HCT116 (cell line): ENCODE measurements around the gene RIMBP2. TPM values are rescaled to one million over a fixed set of nuclear protein-coding genes. Genes with fewer than 3 reads are reported as not detected.

Source experiments
- ATAC-seq: fragments of 200-7000 bp; cut with Tn5 transposase; 2 replicates; pipeline ENCODE4 v1.9.1; 2020; ENCODE audit warnings: mild to moderate bottlenecking, moderate library complexity
- BruUV-seq: library from RNA; stranded (reverse); fragments of 400-500 nt; replicated peaks from 2 replicates; lab custom pipeline; 2021; lab: Mats Ljungman, UMichigan
- CTCF ChIA-PET: fragments of 300-600 bp; sonication (Branson Sonifier 250); formaldehyde crosslinking; loops from one replicate; lab custom pipeline; 2021; ENCODE audit warnings: antibody characterized with exemption; lab: Charles Lee
- POLR2A ChIA-PET: fragments of 300-600, 350-600 bp; sonication (Branson Sonifier 250); formaldehyde crosslinking; loops from one replicate; lab custom pipeline; 2021; ENCODE audit warnings: antibody characterized with exemption; lab: Charles Lee
- RAD21 ChIA-PET, 2 experiments: fragments of 300-600 bp; sonication (Branson Sonifier 250); formaldehyde crosslinking; loops; one replicate each; lab custom pipeline; 2023; ENCODE audit warnings: low total read pairs in 2 of 2; ENCODE audit not compliant: uncharacterized antibody in 2 of 2, unreplicated experiment in 2 of 2, low non-redundant PET in 1 of 2; lab: Charles Lee
- DNase-seq: peaks from one replicate; pipeline ENCODE4 v3.0.0-alpha.2; 2010; ENCODE audit warnings: low read depth, low spot score
- H2AFZ ChIP-seq: fragments of 200-600 bp; shearing (Covaris generic), sonication (generic); 2 replicates; pipeline ENCODE4 v1.6.1; 2017; ENCODE audit warnings: low read depth, mixed run types, mixed read lengths, antibody characterized with exemption, low read length; ENCODE audit not compliant: poor library complexity, severe bottlenecking
- H3K27ac ChIP-seq: 2 replicates; pipeline ENCODE4 v1.5.1; 2012; ENCODE audit warnings: low read depth, low read length
- H3K27me3 ChIP-seq: fragments of 200-600 bp; sonication (generic); 2 replicates; pipeline ENCODE4 v1.6.1; 2016; ENCODE audit warnings: mixed run types, low read length, mixed read lengths; ENCODE audit not compliant: insufficient read depth
- H3K36me3 ChIP-seq, 2 experiments: fragments of 200-500 bp in 1 of 2; fragments of 200-600 bp in 1 of 2; sonication (Bioruptor generic) in 1 of 2; sonication (generic) in 1 of 2; 2 replicates each; pipeline versions ENCODE4 v1.5.1 to v1.6.1; 2014 to 2016; ENCODE audit warnings: low read length in 2 of 2, inconsistent platforms in 1 of 2, mixed read lengths in 1 of 2, mixed run types in 1 of 2; ENCODE audit not compliant: insufficient read depth in 2 of 2, control insufficient read depth in 1 of 2
- H3K4me1 ChIP-seq, 2 experiments: fragments of 200-600 bp in 1 of 2; sonication (generic) in 1 of 2; 2 replicates each; pipeline versions ENCODE4 v1.5.1 to v1.6.1; 2012 to 2017; ENCODE audit warnings: low read length in 2 of 2, inconsistent platforms in 1 of 2, mild to moderate bottlenecking in 1 of 2, mixed read lengths in 1 of 2, mixed run types in 1 of 2, moderate library complexity in 1 of 2; ENCODE audit not compliant: insufficient read depth in 2 of 2, control insufficient read depth in 1 of 2
- H3K4me2 ChIP-seq: fragments of 200-600 bp; sonication (generic); 2 replicates; pipeline ENCODE4 v1.6.1; 2017; ENCODE audit warnings: mixed run types, low read length, mixed read lengths
- H3K4me3 ChIP-seq, 2 experiments: fragments of 200-600 bp in 1 of 2; sonication (generic) in 1 of 2; replicated peaks in 1 of 2; 2 replicates each; pipeline ENCODE4 v1.5.1; 2011 to 2016; ENCODE audit warnings: low read length in 2 of 2, control low read depth in 1 of 2, low read depth in 1 of 2, mild to moderate bottlenecking in 1 of 2, mixed read lengths in 1 of 2, mixed run types in 1 of 2
- H3K79me2 ChIP-seq: fragments of 200-600 bp; sonication (generic); 2 replicates; pipeline ENCODE4 v1.6.1; 2017; ENCODE audit warnings: mild to moderate bottlenecking, mixed run types, low read length, moderate library complexity, mixed read lengths; ENCODE audit not compliant: insufficient read depth
- H3K9ac ChIP-seq: fragments of 200-600 bp; sonication (generic); 2 replicates; pipeline ENCODE4 v1.6.1; 2016; ENCODE audit warnings: low read length, mixed read lengths
- H3K9me2 ChIP-seq: fragments of 200-600 bp; sonication (generic), shearing (Covaris generic); 2 replicates; pipeline ENCODE4 v1.6.1; 2017; ENCODE audit warnings: mixed run types, mild to moderate bottlenecking, moderate library complexity; ENCODE audit not compliant: insufficient read depth
- H3K9me3 ChIP-seq, 2 experiments: fragments of 200-500 bp in 1 of 2; fragments of 200-600 bp in 1 of 2; sonication (Bioruptor generic) in 1 of 2; sonication (generic) in 1 of 2; 2 replicates each; pipeline ENCODE4 v1.6.1; 2014 to 2017; ENCODE audit warnings: low read length in 2 of 2, mixed read lengths in 2 of 2, inconsistent platforms in 1 of 2, low read depth in 1 of 2, mild to moderate bottlenecking in 1 of 2, mixed run types in 1 of 2, moderate library complexity in 1 of 2; ENCODE audit not compliant: control insufficient read depth in 1 of 2, insufficient read depth in 1 of 2
- H4K20me1 ChIP-seq: fragments of 200-600 bp; sonication (generic), shearing (Covaris generic); 2 replicates; pipeline ENCODE4 v1.6.1; 2017; ENCODE audit warnings: mixed run types, mild to moderate bottlenecking, moderate library complexity; ENCODE audit not compliant: insufficient read depth
- CBX3 ChIP-seq: IDR thresholded peaks from 2 replicates; pipeline ENCODE4 v1.6.1; 2012; ENCODE audit warnings: low read depth
- CEBPB ChIP-seq: IDR thresholded peaks from 2 replicates; pipeline ENCODE4 v1.6.1; 2012; ENCODE audit warnings: low read depth
- CTCF ChIP-seq, 3 experiments: fragments of 200-600 bp in 1 of 3; sonication (generic) in 1 of 3; IDR thresholded peaks in 2 of 3; conservative IDR thresholded peaks in 1 of 3; 2 replicates each; pipeline ENCODE4 v1.5.1; 2012 to 2017; ENCODE audit warnings: low read depth in 2 of 3, low read length in 2 of 3, antibody characterized with exemption in 1 of 3, borderline replicate concordance in 1 of 3, control low read depth in 1 of 3, mild to moderate bottlenecking in 1 of 3, mixed read lengths in 1 of 3, mixed run types in 1 of 3, moderate library complexity in 1 of 3; ENCODE audit not compliant: insufficient read depth in 1 of 3
- EGR1 ChIP-seq: IDR thresholded peaks from 2 replicates; pipeline ENCODE4 v1.6.1; 2012; ENCODE audit warnings: low read depth
- EZH2 ChIP-seq: fragments of 200-600 bp; sonication (generic); IDR thresholded peaks from 2 replicates; pipeline ENCODE4 v1.6.1; 2017; ENCODE audit warnings: antibody characterized with exemption, mixed run types
- EZH2phosphoT487 ChIP-seq: fragments of 200-600 bp; IDR thresholded peaks from 2 replicates; pipeline ENCODE4 v1.6.1; 2018; ENCODE audit warnings: antibody characterized with exemption, borderline replicate concordance
- FOSL1 ChIP-seq: IDR thresholded peaks from 2 replicates; pipeline ENCODE4 v1.6.1; 2012; ENCODE audit warnings: low read depth
- JUND ChIP-seq: IDR thresholded peaks from 2 replicates; pipeline ENCODE4 v1.6.1; 2012
- MAX ChIP-seq: IDR thresholded peaks from 2 replicates; pipeline ENCODE4 v1.6.1; 2012
- SIN3A ChIP-seq: IDR thresholded peaks from 2 replicates; pipeline ENCODE4 v1.6.1; 2012; ENCODE audit warnings: low read depth
- SP1 ChIP-seq: IDR thresholded peaks from 2 replicates; pipeline ENCODE4 v1.6.1; 2012; ENCODE audit warnings: low read depth
- SRF ChIP-seq: IDR thresholded peaks from 2 replicates; pipeline ENCODE4 v1.6.1; 2012; ENCODE audit warnings: low read depth
- ZNF274 ChIP-seq: fragments of 200-500 bp; sonication (Bioruptor generic); IDR thresholded peaks from 2 replicates; pipeline ENCODE4 v1.6.1; 2014; ENCODE audit warnings: mild to moderate bottlenecking, low read depth, low read length, inconsistent platforms
- intact Hi-C: fragments of 100-400 bp; cut with micrococcal nuclease; formaldehyde crosslinking; loops from 2 replicates; pipeline ENCODE4 v1.10.0; 2022
- total RNA-seq: library from RNA; stranded (reverse); gene quantifications from one replicate; pipeline ENCODE4 v1.2.1, GENCODE V29; 2021; ENCODE audit not compliant: unreplicated experiment
- TF ChIP-seq, protein P1 (sequence below): IDR thresholded peaks from 2 replicates; pipeline ENCODE4 v1.6.1; 2012
- TF ChIP-seq, protein P2 (sequence below): IDR thresholded peaks from 2 replicates; pipeline ENCODE4 v1.6.1; 2011; ENCODE audit warnings: mild to moderate bottlenecking, low read length, moderate library complexity; ENCODE audit not compliant: insufficient replicate concordance; ENCODE audit errors: extremely low read depth

Gene RIMBP2
- total RNA-seq, 1 experiment from 2014 or later: not detected

- no TSS peak for BruUV-seq
- Histone ChIP-seq H3K27me3 (no peaks in the 10 kb centered on the region), H4K20me1 (no peaks in the 10 kb centered on the region), H2AFZ (no peak overlapping the region), H3K79me2 (no peaks in the 10 kb centered on the region), H3K9me2 (no peaks in the 10 kb centered on the region), H3K36me3 (no peaks in the 10 kb centered on the region), H3K9me3 (no peaks in the 10 kb centered on the region), H3K27ac (no peak overlapping the region), H3K4me1 (no peaks in the 10 kb centered on the region), H3K4me3 (no peak overlapping the region), H3K9ac (no peak overlapping the region), H3K4me2 (no peak overlapping the region)
- intact Hi-C loops: no loop called here
- DNase-seq: no peak
- ChIA-PET RAD21 (no interaction called here), POLR2A (no interaction called here), CTCF (no interaction called here)
- ATAC-seq: no peak
- no peak for TF ChIP-seq EGR1
- TF ChIP-seq MAX: no peak
- TF ChIP-seq SRF: no peak
- TF ChIP-seq CBX3: no peak
- no peak for TF ChIP-seq SP1
- no peak for TF ChIP-seq EZH2
- no peak for TF ChIP-seq SIN3A
These were observed 258.9 kb downstream of the RIMBP2 start for GRCh38 chr12:130457215-130457614.

DNA sequence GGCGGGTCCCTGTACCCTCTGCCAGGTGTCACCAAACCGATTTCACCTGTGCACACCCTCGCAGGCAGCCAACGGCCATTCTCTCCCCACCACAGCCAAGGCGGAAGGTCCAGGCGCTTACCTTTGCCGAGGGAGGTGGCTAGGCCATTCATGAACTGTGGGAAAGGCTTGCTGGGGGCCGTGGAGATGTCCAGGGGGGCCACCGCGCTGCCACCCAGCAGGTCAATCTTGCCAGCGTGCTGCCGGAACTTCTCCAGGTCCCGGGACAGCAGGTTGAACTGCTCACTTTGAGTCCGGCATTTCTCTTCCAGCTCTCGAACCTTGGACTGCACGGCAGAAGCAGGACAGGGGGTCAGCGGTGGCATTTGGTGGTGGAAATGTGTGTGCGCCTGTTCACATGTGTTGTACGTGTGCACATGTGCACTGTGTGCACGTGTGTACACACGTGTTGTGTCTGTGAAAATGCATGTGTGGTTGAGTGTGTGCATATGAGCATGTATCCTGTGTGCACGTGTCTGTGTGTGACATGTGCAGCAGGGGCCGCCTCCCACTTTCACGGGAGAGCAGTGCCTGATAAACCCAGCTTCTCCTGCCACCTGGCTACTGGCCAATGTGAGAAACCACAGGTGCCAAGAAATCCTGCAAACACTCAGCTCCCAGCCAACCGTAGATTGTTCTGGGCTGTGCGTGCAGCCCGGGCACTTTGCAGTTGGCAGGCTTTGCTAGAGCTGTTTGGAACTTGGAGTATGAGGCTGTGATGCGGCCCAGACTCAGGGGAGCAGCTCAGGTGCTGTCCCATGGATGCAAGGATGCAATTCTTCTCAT is 259.5 kb downstream of the RIMBP2 start:
- Histone ChIP-seq H3K4me2 (no peak overlapping the region), H2AFZ (no peak overlapping the region), H3K79me2 (no peaks in the 10 kb centered on the region), H3K9ac (no peak overlapping the region), H3K27ac (no peak overlapping the region), H3K9me2 (no peaks in the 10 kb centered on the region), H3K36me3 (no peaks in the 10 kb centered on the region), H3K9me3 (no peaks in the 10 kb centered on the region), H3K4me3 (no peak overlapping the region), H4K20me1 (no peaks in the 10 kb centered on the region), H3K4me1 (no peaks in the 10 kb centered on the region), H3K27me3 (no peaks in the 10 kb centered on the region)
- ChIA-PET POLR2A (no interaction called here), RAD21 (no interaction called here), CTCF (no interaction called here)
- BruUV-seq: no TSS peak
- DNase-seq (no peak), ATAC-seq (peak; percentile 17; the same call in 1 of the 2 replicates)
- intact Hi-C loops: no loop called here
- no peak for TF ChIP-seq JUND
- no peak for TF ChIP-seq CEBPB
- no peak for TF ChIP-seq EZH2
- no peak for TF ChIP-seq FOSL1
- TF ChIP-seq ZNF274: no peak
- TF ChIP-seq MAX: no peak
- TF ChIP-seq, protein P1, sequence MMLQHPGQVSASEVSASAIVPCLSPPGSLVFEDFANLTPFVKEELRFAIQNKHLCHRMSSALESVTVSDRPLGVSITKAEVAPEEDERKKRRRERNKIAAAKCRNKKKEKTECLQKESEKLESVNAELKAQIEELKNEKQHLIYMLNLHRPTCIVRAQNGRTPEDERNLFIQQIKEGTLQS: no peak
- no peak for TF ChIP-seq EZH2phosphoT487
- no peak for TF ChIP-seq EGR1
- no peak for TF ChIP-seq CTCF (IDR thresholded peaks at IDR 0.05 in 2 of 3, conservative IDR thresholded peaks at IDR 0.05 in 1 of 3; ENCODE audit: borderline replicate concordance in 1 of 3, insufficient read depth in 1 of 3, low read depth in 2 of 3, low read length in 2 of 3)
- TF ChIP-seq, protein P2, sequence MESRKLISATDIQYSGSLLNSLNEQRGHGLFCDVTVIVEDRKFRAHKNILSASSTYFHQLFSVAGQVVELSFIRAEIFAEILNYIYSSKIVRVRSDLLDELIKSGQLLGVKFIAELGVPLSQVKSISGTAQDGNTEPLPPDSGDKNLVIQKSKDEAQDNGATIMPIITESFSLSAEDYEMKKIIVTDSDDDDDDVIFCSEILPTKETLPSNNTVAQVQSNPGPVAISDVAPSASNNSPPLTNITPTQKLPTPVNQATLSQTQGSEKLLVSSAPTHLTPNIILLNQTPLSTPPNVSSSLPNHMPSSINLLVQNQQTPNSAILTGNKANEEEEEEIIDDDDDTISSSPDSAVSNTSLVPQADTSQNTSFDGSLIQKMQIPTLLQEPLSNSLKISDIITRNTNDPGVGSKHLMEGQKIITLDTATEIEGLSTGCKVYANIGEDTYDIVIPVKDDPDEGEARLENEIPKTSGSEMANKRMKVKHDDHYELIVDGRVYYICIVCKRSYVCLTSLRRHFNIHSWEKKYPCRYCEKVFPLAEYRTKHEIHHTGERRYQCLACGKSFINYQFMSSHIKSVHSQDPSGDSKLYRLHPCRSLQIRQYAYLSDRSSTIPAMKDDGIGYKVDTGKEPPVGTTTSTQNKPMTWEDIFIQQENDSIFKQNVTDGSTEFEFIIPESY: no peak
